Keratinocyte (primary cell): ENCODE results near the gene PPP2R5C. TPM values are rescaled to one million over a fixed set of nuclear protein-coding genes. Genes with fewer than 3 reads are reported as not detected.

Source experiments
- DNase-seq: peaks from one replicate; pipeline ENCODE4 v3.0.0-alpha.2; 2011; ENCODE audit warnings: low read depth, missing footprints, low spot score
- FAIRE-seq: peaks from 2 replicates; lab custom pipeline; 2011; peaks lifted over from hg19 to GRCh38; lab: Jason Lieb, UNC
- H2AFZ ChIP-seq: 2 replicates; pipeline ENCODE4 v1.6.0; 2012; ENCODE audit warnings: low read length, control low read depth, inconsistent platforms; ENCODE audit not compliant: control insufficient read depth
- H3K27ac ChIP-seq: 2 replicates; pipeline ENCODE4 v1.5.1; 2011; ENCODE audit warnings: low read length; ENCODE audit not compliant: control insufficient read depth, insufficient read depth
- H3K27me3 ChIP-seq: 3 replicates; pipeline ENCODE4 v1.6.0; 2011; ENCODE audit warnings: low read length; ENCODE audit not compliant: control insufficient read depth, insufficient read depth; ENCODE audit errors: extremely low read depth
- H3K36me3 ChIP-seq, 2 experiments: 2 replicates in 1 of 2; 3 replicates in 1 of 2; pipeline ENCODE4 v1.5.1; 2011; ENCODE audit warnings: low read length in 2 of 2, mild to moderate bottlenecking in 1 of 2; ENCODE audit not compliant: control insufficient read depth in 2 of 2, insufficient read depth in 2 of 2; ENCODE audit errors: extremely low read depth in 1 of 2
- H3K4me1 ChIP-seq: 3 replicates; pipeline ENCODE4 v1.5.1; 2011; ENCODE audit warnings: low read length; ENCODE audit not compliant: control insufficient read depth, insufficient read depth; ENCODE audit errors: extremely low read depth
- H3K4me2 ChIP-seq: 3 replicates; pipeline ENCODE4 v1.6.0; 2011; ENCODE audit warnings: low read depth, low read length; ENCODE audit not compliant: control insufficient read depth, insufficient read depth; ENCODE audit errors: extremely low read depth
- H3K4me3 ChIP-seq, 3 experiments: fragments of 200-600 bp in 1 of 3; sonication (generic) in 1 of 3; 2 replicates in 2 of 3; 3 replicates in 1 of 3; pipeline ENCODE4 v1.5.1; 2011 to 2016; ENCODE audit warnings: low read length in 3 of 3, mild to moderate bottlenecking in 3 of 3, control low read depth in 2 of 3, inconsistent platforms in 1 of 3, low read depth in 1 of 3, mixed read lengths in 1 of 3, mixed run types in 1 of 3, moderate library complexity in 1 of 3; ENCODE audit not compliant: control insufficient read depth in 2 of 3, insufficient read depth in 2 of 3; ENCODE audit errors: extremely low read depth in 1 of 3
- H3K79me2 ChIP-seq: 2 replicates; pipeline ENCODE4 v1.6.0; 2012; ENCODE audit warnings: low read length; ENCODE audit not compliant: control insufficient read depth, insufficient read depth
- H3K9ac ChIP-seq: 3 replicates; pipeline ENCODE4 v1.6.0; 2011; ENCODE audit warnings: low read length; ENCODE audit not compliant: control insufficient read depth, insufficient read depth; ENCODE audit errors: extremely low read depth
- H3K9me1 ChIP-seq: 3 replicates; pipeline ENCODE4 v1.6.0; 2011; ENCODE audit warnings: low read length; ENCODE audit not compliant: control insufficient read depth, insufficient read depth; ENCODE audit errors: extremely low read depth
- H3K9me3 ChIP-seq: 2 replicates; pipeline ENCODE4 v1.5.1; 2012; ENCODE audit warnings: low read depth, low read length; ENCODE audit not compliant: control insufficient read depth
- H4K20me1 ChIP-seq: 3 replicates; pipeline ENCODE4 v1.6.0; 2011; ENCODE audit warnings: low read length; ENCODE audit not compliant: control insufficient read depth, insufficient read depth; ENCODE audit errors: extremely low read depth
- EZH2 ChIP-seq: IDR thresholded peaks from one replicate; pipeline ENCODE4 v1.6.1; 2012; ENCODE audit warnings: inconsistent platforms, mild to moderate bottlenecking, low read length, moderate library complexity
- dilution Hi-C: fragments of 300-500 bp; cut with MboI; formaldehyde crosslinking; loops from one replicate; pipeline ENCODE4 v1.7.0; 2020; ENCODE audit warnings: low sequenced_read_pairs; ENCODE audit not compliant: extremely low pct_ligation_motif_present
- polyA plus RNA-seq, 5 experiments: library from polyadenylated mRNA; depleted of rRNA in 3 of 5; stranded (reverse) in 3 of 5; stranded (forward) in 1 of 5; unstranded in 1 of 5; fragments of >200 nt; gene quantifications; 1 replicate in 1 of 5; 2 replicates in 3 of 5; 3 replicates in 1 of 5; pipeline versions ENCODE4 v1.2.1 to v1.2.3, GENCODE V29; 2011 to 2012; ENCODE audit warnings: missing spikeins in 2 of 5, low read depth in 1 of 5, low replicate concordance in 1 of 5
- TF ChIP-seq, protein P1 (sequence below), 3 experiments: IDR thresholded peaks in 1 of 3; conservative IDR thresholded peaks in 1 of 3; optimal IDR thresholded peaks in 1 of 3; 2 replicates in 2 of 3; 3 replicates in 1 of 3; pipeline versions ENCODE3 to v1.5.1; 2011; ENCODE audit warnings: low read length in 3 of 3, mild to moderate bottlenecking in 3 of 3, moderate library complexity in 2 of 3, control low read depth in 1 of 3, inconsistent platforms in 1 of 3; ENCODE audit not compliant: insufficient read depth in 2 of 3; ENCODE audit errors: extremely low read depth in 1 of 3

PPP2R5C gene
- polyA plus RNA-seq, 1 donor (not counting 4 experiments of a cell fraction or from before 2014, with no cell fraction given): 105 TPM

DNA sequence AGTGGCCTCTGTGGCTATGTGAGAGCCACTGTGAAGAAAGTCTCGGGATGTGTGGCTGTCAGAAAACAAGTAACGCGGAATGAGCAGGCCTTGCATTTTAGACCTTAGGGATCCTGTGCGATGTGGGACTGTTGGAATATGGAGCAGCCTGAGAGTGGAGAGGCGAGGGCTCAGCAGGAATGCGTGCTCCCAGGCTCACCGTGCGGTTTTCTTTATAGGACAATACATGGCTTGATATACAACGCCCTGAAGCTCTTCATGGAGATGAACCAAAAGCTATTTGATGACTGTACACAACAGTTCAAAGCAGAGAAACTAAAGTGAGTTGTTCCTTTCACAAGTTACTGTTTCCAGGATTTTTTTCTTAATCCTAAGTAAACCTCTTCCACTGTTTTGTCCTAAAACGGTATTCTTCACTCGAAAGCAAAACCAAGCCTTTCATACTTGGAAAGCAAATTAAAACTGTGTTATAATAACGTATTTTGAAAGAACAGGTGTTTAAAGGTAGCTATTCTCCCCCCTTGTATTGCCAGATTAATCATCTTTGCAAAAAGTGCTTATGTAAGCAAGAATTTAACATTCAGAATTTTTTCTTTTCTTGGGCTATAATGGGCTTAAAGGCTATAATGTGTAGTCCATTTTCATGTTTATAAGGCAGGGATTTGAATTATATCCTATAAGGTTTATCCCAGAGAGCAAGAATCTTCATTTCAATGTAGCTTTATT, 148.0 kb downstream of the PPP2R5C start:
- H3K4me2 ChIP-seq: no peak overlapping the region
- no peaks in the 10 kb centered on the region for H3K4me1 ChIP-seq
- H3K36me3 ChIP-seq: peaks cover 15% of the 10 kb centered on the region in 2 experiments
- FAIRE-seq (no peak), DNase-seq (no peak)
- H3K27me3 ChIP-seq: no peaks in the 10 kb centered on the region
- H2AFZ ChIP-seq: no peak overlapping the region
- H3K9ac ChIP-seq: no peak overlapping the region
- no peaks in the 10 kb centered on the region for H3K79me2 ChIP-seq
- no peaks in the 10 kb centered on the region for H4K20me1 ChIP-seq
- H3K27ac ChIP-seq: no peak overlapping the region
- dilution Hi-C loops: no loop called here
- H3K4me3 ChIP-seq: no peak overlapping the region
- TF ChIP-seq, protein P1, sequence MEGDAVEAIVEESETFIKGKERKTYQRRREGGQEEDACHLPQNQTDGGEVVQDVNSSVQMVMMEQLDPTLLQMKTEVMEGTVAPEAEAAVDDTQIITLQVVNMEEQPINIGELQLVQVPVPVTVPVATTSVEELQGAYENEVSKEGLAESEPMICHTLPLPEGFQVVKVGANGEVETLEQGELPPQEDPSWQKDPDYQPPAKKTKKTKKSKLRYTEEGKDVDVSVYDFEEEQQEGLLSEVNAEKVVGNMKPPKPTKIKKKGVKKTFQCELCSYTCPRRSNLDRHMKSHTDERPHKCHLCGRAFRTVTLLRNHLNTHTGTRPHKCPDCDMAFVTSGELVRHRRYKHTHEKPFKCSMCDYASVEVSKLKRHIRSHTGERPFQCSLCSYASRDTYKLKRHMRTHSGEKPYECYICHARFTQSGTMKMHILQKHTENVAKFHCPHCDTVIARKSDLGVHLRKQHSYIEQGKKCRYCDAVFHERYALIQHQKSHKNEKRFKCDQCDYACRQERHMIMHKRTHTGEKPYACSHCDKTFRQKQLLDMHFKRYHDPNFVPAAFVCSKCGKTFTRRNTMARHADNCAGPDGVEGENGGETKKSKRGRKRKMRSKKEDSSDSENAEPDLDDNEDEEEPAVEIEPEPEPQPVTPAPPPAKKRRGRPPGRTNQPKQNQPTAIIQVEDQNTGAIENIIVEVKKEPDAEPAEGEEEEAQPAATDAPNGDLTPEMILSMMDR (optimal IDR thresholded peaks at IDR 0.05 in 1 of 3, IDR thresholded peaks at IDR 0.05 in 1 of 3, conservative IDR thresholded peaks at IDR 0.05 in 1 of 3; ENCODE audit: extremely low read depth in 1 of 3, insufficient read depth in 2 of 3, low read length in 3 of 3): no peak
- TF ChIP-seq EZH2: no peak
- no peaks in the 10 kb centered on the region for H3K9me1 ChIP-seq
- no peaks in the 10 kb centered on the region for H3K9me3 ChIP-seq

DNA sequence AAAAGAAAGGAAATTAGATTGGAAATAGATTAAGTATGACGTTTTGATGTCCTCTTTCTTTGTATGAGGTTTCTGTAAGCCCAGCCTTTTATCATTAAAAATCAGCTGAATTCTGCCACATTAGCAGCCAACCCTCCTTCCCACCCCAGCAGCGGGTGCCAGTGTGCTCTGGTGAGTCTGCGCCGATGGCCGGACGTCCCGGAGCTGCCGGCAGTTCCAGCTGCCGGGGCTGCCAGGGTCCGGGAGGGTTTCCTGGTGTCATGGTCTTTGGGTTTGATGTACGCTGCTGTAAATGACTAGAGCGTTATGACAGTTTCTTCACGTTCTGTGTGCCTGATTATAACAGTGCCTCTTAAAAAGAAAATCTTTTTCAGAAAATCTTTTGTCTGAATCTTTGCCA, 151.3 kb downstream of the PPP2R5C start:
- FAIRE-seq (no peak), DNase-seq (no peak)
- Histone ChIP-seq H4K20me1 (no peaks in the 10 kb centered on the region), H3K27ac (no peak overlapping the region), H3K4me1 (no peaks in the 10 kb centered on the region), H3K4me2 (no peak overlapping the region), H2AFZ (no peak overlapping the region), H3K9ac (no peak overlapping the region), H3K9me1 (no peaks in the 10 kb centered on the region), H3K79me2 (no peaks in the 10 kb centered on the region), H3K4me3 (no peak overlapping the region), H3K27me3 (no peaks in the 10 kb centered on the region), H3K36me3 (peaks cover 10 to 11% of the 10 kb centered on the region in 2 experiments), H3K9me3 (no peaks in the 10 kb centered on the region)
- dilution Hi-C loops: no loop called here
- TF ChIP-seq, protein P1 (optimal IDR thresholded peaks at IDR 0.05 in 1 of 3, IDR thresholded peaks at IDR 0.05 in 1 of 3, conservative IDR thresholded peaks at IDR 0.05 in 1 of 3; ENCODE audit: extremely low read depth in 1 of 3, insufficient read depth in 2 of 3, low read length in 3 of 3): no peak
- TF ChIP-seq EZH2: no peak
